ENCODE data around the gene SPACDR.

The SPACDR gene

GRCh38 chr7:100483722-100484672 lies 19.9 kb upstream of the SPACDR start, which contains the start of gene NYAP1:
Gene NYAP1, plus strand, starts transcription at chr7:100483927. Its CDS starts 1,385 bp downstream, at chr7:100485312.
- DNase-seq (ENCODE audit: low read depth) = peak; percentile 82
- H3K9me3 ChIP-seq (ENCODE audit: control insufficient read depth, low read length) = no peaks in the 10 kb centered on the region
- no peaks in the 10 kb centered on the region for H3K36me3 ChIP-seq (ENCODE audit: control insufficient read depth, insufficient read depth, low read length, severe bottlenecking)
- H3K27me3 ChIP-seq (replicated peaks; ENCODE audit: control insufficient read depth, insufficient read depth, low read length) = no peaks in the 10 kb centered on the region
- peak within 1 kb of the TSS; percentile 77 for H3K9ac ChIP-seq (ENCODE audit: low read length)
- H3K4me1 ChIP-seq (ENCODE audit: control insufficient read depth, insufficient read depth, low read length) = peaks cover 5% of the 10 kb centered on the region
- peak within 1 kb of the TSS; percentile 81 for H3K4me3 ChIP-seq (ENCODE audit: low read length)

- no peaks in the 10 kb centered on the region for H3K36me3 ChIP-seq (ENCODE audit: control insufficient read depth, insufficient read depth, low read length, severe bottlenecking)
- H3K4me3 ChIP-seq (ENCODE audit: low read length) = peak overlapping the region; percentile 81
- peaks cover 5% of the 10 kb centered on the region for H3K4me1 ChIP-seq (ENCODE audit: control insufficient read depth, insufficient read depth, low read length)
- no peaks in the 10 kb centered on the region for H3K27me3 ChIP-seq (replicated peaks; ENCODE audit: control insufficient read depth, insufficient read depth, low read length)
- no peaks in the 10 kb centered on the region for H3K9me3 ChIP-seq (ENCODE audit: control insufficient read depth, low read length)
- DNase-seq (ENCODE audit: low read depth) = peak; percentile 84
- H3K9ac ChIP-seq (ENCODE audit: low read length) = peak overlapping the region; percentile 77
Measured at GRCh38 chr7:100483090-100483721, 19.1 kb upstream of the SPACDR start.

- H3K4me1 ChIP-seq (ENCODE audit: control insufficient read depth, insufficient read depth, low read length) = peaks cover 5% of the 10 kb centered on the region
- no peak for DNase-seq (ENCODE audit: low read depth)
- H3K4me3 ChIP-seq (ENCODE audit: low read length) = peak overlapping the region; percentile 81
- H3K9me3 ChIP-seq (ENCODE audit: control insufficient read depth, low read length) = no peaks in the 10 kb centered on the region
- peak overlapping the region; percentile 77 for H3K9ac ChIP-seq (ENCODE audit: low read length)
- no peaks in the 10 kb centered on the region for H3K36me3 ChIP-seq (ENCODE audit: control insufficient read depth, insufficient read depth, low read length, severe bottlenecking)
- H3K27me3 ChIP-seq (replicated peaks; ENCODE audit: control insufficient read depth, insufficient read depth, low read length) = no peaks in the 10 kb centered on the region
Measured at GRCh38 chr7:100482728-100483089, 18.6 kb upstream of the SPACDR start.

- H3K9ac ChIP-seq (ENCODE audit: low read length) = no peak overlapping the region
- no peaks in the 10 kb centered on the region for H3K27me3 ChIP-seq (replicated peaks; ENCODE audit: control insufficient read depth, insufficient read depth, low read length)
- H3K4me1 ChIP-seq (ENCODE audit: control insufficient read depth, insufficient read depth, low read length) = peaks cover 12% of the 10 kb centered on the region
- no peak overlapping the region for H3K4me3 ChIP-seq (ENCODE audit: low read length)
- no peak for DNase-seq (ENCODE audit: low read depth)
- no peaks in the 10 kb centered on the region for H3K9me3 ChIP-seq (ENCODE audit: control insufficient read depth, low read length)
- H3K36me3 ChIP-seq (ENCODE audit: control insufficient read depth, insufficient read depth, low read length, severe bottlenecking) = no peaks in the 10 kb centered on the region
Measured at GRCh38 chr7:100481466-100481865, 17.4 kb upstream of the SPACDR start.

GRCh38 chr7:100478958-100479660 lies 15.0 kb upstream of the SPACDR start, which contains the start of gene TSC22D4:
Gene TSC22D4, minus strand, starts transcription at chr7:100479214. Its CDS starts 1,176 bp downstream, at chr7:100478038.
- H3K27me3 ChIP-seq (replicated peaks; ENCODE audit: control insufficient read depth, insufficient read depth, low read length) = no peaks in the 10 kb centered on the region
- H3K36me3 ChIP-seq (ENCODE audit: control insufficient read depth, insufficient read depth, low read length, severe bottlenecking) = peaks cover 6% of the 10 kb centered on the region
- DNase-seq (ENCODE audit: low read depth) = peak; percentile 96

GRCh38 chr7:100477871-100478267 lies 13.8 kb upstream of the SPACDR start:
- peaks cover 29% of the 10 kb centered on the region for H3K4me1 ChIP-seq (ENCODE audit: control insufficient read depth, insufficient read depth, low read length)
- no peaks in the 10 kb centered on the region for H3K27me3 ChIP-seq (replicated peaks; ENCODE audit: control insufficient read depth, insufficient read depth, low read length)
- no peaks in the 10 kb centered on the region for H3K9me3 ChIP-seq (ENCODE audit: control insufficient read depth, low read length)
- H3K4me3 ChIP-seq (ENCODE audit: low read length) = peak overlapping the region; percentile 97
- H3K9ac ChIP-seq (ENCODE audit: low read length) = peak overlapping the region; percentile 97
- DNase-seq (ENCODE audit: low read depth) = peak; percentile 27
- peaks cover 11% of the 10 kb centered on the region for H3K36me3 ChIP-seq (ENCODE audit: control insufficient read depth, insufficient read depth, low read length, severe bottlenecking)

More at GRCh38 chr7:100478958-100479660, 15.0 kb upstream of the SPACDR start, which contains the start of gene TSC22D4:
- Histone ChIP-seq H3K9me3 (ENCODE audit: control insufficient read depth, low read length) (no peaks in the 10 kb centered on the region), H3K4me3 (ENCODE audit: low read length) (peak within 1 kb of the TSS; percentile 97), H3K9ac (ENCODE audit: low read length) (peak within 1 kb of the TSS; percentile 97), H3K4me1 (ENCODE audit: control insufficient read depth, insufficient read depth, low read length) (peaks cover 26% of the 10 kb centered on the region)

- peaks cover 11% of the 10 kb centered on the region for H3K36me3 ChIP-seq (ENCODE audit: control insufficient read depth, insufficient read depth, low read length, severe bottlenecking)
- peak; percentile 51 for DNase-seq (ENCODE audit: low read depth)
- H3K4me3 ChIP-seq (ENCODE audit: low read length) = peak overlapping the region; percentile 97
- H3K9me3 ChIP-seq (ENCODE audit: control insufficient read depth, low read length) = no peaks in the 10 kb centered on the region
- no peaks in the 10 kb centered on the region for H3K27me3 ChIP-seq (replicated peaks; ENCODE audit: control insufficient read depth, insufficient read depth, low read length)
- H3K4me1 ChIP-seq (ENCODE audit: control insufficient read depth, insufficient read depth, low read length) = peaks cover 30% of the 10 kb centered on the region
- H3K9ac ChIP-seq (ENCODE audit: low read length) = peak overlapping the region; percentile 97
Measured at GRCh38 chr7:100476903-100477870, 13.1 kb upstream of the SPACDR start.

- DNase-seq (ENCODE audit: low read depth) = peak; percentile 13
- Histone ChIP-seq H3K4me3 (ENCODE audit: low read length) (peak overlapping the region; percentile 97), H3K9me3 (ENCODE audit: control insufficient read depth, low read length) (no peaks in the 10 kb centered on the region), H3K36me3 (ENCODE audit: control insufficient read depth, insufficient read depth, low read length, severe bottlenecking) (peaks cover 16% of the 10 kb centered on the region), H3K4me1 (ENCODE audit: control insufficient read depth, insufficient read depth, low read length) (peaks cover 30% of the 10 kb centered on the region), H3K27me3 (replicated peaks; ENCODE audit: control insufficient read depth, insufficient read depth, low read length) (no peaks in the 10 kb centered on the region), H3K9ac (ENCODE audit: low read length) (peak overlapping the region; percentile 97)
Measured at GRCh38 chr7:100476101-100476780, 12.2 kb upstream of the SPACDR start.

GRCh38 chr7:100475549-100475948 lies 11.5 kb upstream of the SPACDR start:
- Histone ChIP-seq H3K4me3 (ENCODE audit: low read length) (peak overlapping the region; percentile 67), H3K36me3 (ENCODE audit: control insufficient read depth, insufficient read depth, low read length, severe bottlenecking) (peaks cover 18% of the 10 kb centered on the region), H3K4me1 (ENCODE audit: control insufficient read depth, insufficient read depth, low read length) (peaks cover 30% of the 10 kb centered on the region), H3K9me3 (ENCODE audit: control insufficient read depth, low read length) (no peaks in the 10 kb centered on the region), H3K9ac (ENCODE audit: low read length) (peak overlapping the region; percentile 97), H3K27me3 (replicated peaks; ENCODE audit: control insufficient read depth, insufficient read depth, low read length) (no peaks in the 10 kb centered on the region)
- DNase-seq (ENCODE audit: low read depth) = no peak

All from adipocyte (in vitro differentiated cells).